SKM-1 treated with dmso at 0.1 percent for 144 hours (cell line): ENCODE results near the gene AIFM2.
A peak's percentile ranks its signal among the peaks of the same experiment; 100 is the strongest.
"Not testable (repeated sequence)": the region's sequence is repeated elsewhere in the genome, so short reads cannot be mapped to it uniquely, and the experiment has no call there.

Experiments used
- DNase-seq: peaks from one replicate; lab custom pipeline; 2025; ENCODE audit not compliant: unreplicated experiment; lab: John Stamatoyannopoulos, UW

The AIFM2 gene

DNA sequence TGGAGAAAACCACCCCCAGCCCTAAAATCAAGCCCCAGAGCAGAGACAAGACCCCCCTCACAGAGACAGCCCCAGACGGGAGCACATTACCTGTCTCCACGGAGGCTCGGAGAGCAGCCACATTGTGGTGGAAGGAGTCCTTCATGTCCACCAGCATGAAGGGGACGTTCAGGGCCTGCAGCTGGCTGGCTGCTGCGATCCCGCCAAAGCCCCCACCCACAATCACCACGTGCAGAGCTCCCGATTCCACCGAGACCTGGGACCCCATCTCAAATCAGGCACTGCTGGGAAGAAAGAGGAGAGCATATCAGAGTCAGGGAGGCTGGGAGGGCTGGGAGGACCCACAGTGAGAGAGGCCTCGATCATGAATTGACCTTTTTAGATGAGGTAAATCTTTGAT, 8.8 kb downstream of the AIFM2 start:
- DNase-seq, result no peak

- not testable (repeated sequence) for DNase-seq
Measured at GRCh38 chr10:70123166-70123565, 9.5 kb downstream of the AIFM2 start.

- DNase-seq, result no peak
Measured at GRCh38 chr10:70122742-70123141, 9.9 kb downstream of the AIFM2 start.

DNA sequence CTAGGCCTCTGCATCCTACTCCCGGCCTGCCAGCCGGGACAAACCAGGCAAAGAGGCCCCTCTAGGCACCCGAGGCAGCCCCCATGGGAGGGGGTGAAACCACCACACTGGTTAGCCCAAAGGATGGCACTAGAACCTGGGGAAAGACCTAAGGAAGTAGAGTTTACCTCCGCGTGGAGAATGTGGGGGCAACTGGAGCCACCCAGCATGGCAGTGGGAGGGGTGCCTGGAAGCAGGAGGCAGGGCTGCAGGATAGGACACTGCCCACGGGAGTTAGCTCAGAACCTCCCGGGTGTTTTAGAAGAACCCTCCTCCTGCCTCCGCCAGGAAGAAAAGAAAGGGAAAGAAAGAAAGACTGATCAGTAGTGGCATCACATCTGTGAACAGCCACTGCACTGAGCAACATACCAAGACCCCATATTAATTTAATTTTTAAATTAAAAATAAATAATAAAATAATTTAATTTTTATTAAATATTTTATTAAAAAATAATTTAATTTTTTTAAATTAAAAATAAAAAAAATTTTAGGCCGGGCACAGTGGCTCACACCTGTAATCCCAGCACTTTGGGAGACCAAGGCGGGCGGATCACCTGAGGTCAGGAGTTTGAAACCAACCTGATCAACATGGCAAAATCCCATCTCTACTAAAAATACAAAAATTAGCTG, 11.2 kb downstream of the AIFM2 start:
- DNase-seq, result no peak

- DNase-seq, result no peak
Measured at GRCh38 chr10:70120417-70120816, 12.2 kb downstream of the AIFM2 start.

DNA sequence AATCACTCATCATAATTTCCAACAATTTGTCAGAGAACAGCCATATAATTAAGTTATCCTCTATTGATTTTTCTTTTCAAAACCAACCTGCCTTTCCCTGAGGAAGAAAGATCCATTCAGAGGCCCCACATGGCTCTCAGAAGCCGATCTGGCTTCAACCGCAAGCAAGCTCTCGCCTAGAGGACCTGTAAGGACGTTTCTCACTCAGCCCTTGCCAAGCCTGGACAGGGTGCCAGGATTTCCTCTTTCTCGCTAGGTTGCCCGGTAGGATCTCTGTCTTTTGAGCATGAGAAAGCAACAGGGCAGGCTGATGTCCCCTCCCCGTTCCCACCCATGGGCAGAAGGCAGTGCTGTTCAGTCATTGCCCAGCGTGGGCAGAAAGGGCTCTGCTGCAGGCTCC, 13.0 kb downstream of the AIFM2 start:
- no peak for DNase-seq

- no peak for DNase-seq
Measured at GRCh38 chr10:70119197-70119596, 13.4 kb downstream of the AIFM2 start.

DNA sequence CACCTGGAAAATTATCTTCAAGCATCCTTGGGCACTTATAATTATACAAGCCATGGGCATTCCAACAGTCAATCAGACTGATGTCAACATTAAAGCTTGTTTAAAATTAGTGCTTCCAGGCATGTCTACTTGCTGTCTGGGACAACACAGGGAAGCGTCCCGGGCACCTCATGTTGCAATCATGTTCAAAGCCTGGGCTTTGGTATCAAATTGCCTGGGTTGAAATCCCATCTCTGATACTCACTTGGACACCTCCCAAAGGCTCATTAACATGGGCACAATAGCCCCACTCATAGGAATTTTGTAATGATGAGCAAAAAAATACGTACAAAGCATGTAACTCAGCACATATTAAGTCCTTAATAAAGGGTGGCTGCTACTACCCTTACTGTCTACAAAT, 14.4 kb downstream of the AIFM2 start:
- DNase-seq, result no peak

DNA sequence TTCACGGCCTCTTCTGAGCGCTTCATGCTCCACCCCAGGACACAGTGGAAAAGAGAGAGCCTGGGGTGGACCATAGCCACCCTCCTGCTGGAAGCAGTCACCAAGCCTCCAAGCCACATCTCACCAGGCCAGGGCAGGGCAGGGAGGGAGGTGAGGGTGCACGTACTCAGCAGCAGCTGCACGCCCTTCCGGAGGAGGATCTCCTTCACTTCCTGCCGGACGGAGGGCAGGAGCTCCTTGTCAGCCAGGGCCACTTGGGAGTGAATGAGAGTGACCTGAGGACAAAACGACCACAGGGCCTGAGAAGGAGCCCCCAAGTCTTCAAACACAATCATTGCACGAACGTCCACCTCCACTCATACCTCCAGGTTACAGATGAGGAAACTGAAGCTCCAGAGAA, 15.0 kb downstream of the AIFM2 start:
- DNase-seq, result no peak

- peak; percentile 27 for DNase-seq
Measured at GRCh38 chr10:70115948-70116682, 16.5 kb downstream of the AIFM2 start.

DNA sequence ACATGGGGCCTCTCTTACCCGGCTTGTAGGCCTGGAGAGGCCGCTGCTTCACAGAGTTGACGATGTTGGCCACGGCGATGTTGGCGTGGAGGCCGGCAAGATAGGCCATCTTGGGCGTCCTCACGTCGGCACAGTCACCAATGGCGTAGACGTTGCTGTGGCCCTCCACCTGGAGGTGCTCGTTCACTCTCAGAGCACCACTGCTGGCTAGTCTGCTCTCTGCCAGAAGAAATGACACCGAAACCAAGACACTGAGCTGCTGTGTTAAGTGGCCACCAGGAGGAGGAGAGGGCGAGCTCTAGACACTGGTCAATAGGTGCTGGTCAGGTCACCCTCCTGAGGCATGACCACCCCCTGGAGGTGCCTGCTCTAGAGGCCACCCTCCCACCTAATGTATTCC, 17.7 kb downstream of the AIFM2 start:
- no peak for DNase-seq

DNA sequence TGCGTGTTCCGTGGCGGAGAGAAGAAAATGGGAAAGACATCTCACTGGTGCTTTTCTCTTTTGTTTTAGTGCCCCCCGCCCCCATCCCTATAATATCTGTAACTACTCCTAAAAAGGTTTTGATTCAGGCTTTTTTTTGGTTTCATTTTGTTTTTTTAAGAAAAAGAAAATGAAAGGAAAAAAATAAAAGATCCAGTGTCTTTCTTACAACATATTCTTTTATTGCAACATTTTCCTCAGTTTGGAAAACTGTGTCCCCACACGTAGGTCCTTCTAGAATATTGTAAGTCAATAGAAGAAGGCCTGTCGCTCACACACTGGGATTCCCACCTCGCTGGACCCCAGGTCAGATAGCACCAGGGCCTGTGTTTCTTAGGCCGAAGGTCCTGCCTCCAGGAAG, 20.6 kb downstream of the AIFM2 start:
- no peak for DNase-seq

GRCh38 chr10:70111496-70111895, 21.1 kb downstream of the AIFM2 start:
- DNase-seq, result no peak

DNA sequence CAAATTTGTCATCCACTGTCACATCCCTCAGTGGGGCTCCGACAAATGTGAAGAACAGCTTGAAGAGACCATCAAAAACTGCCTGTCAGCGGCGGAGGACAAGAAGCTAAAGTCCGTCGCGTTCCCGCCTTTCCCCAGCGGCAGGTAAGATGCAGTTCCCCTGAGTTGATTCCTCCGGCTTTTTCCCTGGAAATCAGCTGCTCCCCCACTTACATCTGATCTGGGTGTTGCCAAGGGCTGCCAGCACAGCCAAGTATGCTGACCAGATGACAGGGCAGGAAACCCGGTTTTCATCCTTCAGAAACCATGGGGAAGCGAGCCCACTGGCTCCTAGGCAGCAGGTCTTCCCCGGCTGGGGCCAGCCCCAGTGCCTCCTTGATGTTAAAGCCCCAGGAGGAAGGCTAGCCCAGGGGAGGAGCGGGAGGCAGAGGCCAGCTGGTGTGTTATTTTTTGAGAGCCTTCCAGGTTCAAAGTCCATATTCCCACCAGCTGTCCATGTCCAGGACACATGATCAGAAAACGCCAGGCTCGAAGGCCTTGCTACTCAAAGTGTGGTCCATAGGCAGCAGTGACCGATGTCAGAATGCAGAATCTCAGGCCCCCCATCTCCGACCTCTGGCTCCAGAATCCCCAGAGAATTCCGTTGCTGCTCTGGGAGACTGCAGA, 23.4 kb downstream of the AIFM2 start:
- DNase-seq, result no peak

- no peak for DNase-seq
Measured at GRCh38 chr10:70106958-70107791, 25.4 kb downstream of the AIFM2 start.

- no peak for DNase-seq
Measured at GRCh38 chr10:70101668-70102067, 31.0 kb downstream of the AIFM2 start.

DNA sequence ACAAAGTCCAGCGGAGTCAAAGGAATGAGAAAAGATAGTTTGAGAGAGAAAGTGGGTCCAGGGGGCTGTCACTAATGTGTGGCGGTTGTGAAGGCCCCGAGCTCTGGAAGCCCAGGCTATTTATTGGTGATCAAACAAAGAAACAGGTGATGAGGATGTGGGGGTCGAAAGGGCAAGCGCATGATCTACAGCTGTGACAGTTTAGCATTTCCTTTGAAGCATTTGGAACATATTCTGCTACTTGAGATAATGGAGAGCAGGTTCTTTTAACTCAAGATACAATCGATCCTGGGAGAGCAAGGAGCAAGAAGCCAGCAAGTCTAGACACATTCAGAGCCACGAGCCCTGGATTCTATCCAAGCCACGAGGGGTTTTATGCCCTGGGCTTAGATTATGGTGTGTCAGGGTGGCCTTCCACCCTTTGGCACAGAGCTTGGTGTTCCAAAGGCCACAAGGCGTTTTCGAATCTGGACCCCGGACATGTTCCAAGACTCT, 31.5 kb downstream of the AIFM2 start:
- DNase-seq, result not testable (repeated sequence)

- no peak for DNase-seq
Measured at GRCh38 chr10:70098271-70098670, 34.4 kb downstream of the AIFM2 start.

DNA sequence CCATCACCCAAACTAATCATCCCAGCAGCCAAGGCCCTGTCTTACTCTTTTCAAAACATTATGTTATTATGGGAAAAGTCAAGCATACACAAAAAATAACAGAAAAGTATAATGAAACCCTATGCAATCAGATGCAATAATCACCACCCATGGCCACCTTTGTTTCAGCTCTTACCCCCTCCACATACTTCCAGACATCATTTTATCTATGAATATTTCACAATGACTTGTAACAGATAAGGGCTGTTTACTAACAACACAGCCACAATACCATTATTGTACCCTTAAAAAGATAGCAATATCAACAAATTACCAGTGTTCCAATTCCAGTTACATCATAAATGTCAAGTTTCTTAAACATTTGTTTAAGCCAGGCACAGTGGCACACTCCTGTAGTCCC, 35.2 kb downstream of the AIFM2 start:
- DNase-seq, result no peak

DNA sequence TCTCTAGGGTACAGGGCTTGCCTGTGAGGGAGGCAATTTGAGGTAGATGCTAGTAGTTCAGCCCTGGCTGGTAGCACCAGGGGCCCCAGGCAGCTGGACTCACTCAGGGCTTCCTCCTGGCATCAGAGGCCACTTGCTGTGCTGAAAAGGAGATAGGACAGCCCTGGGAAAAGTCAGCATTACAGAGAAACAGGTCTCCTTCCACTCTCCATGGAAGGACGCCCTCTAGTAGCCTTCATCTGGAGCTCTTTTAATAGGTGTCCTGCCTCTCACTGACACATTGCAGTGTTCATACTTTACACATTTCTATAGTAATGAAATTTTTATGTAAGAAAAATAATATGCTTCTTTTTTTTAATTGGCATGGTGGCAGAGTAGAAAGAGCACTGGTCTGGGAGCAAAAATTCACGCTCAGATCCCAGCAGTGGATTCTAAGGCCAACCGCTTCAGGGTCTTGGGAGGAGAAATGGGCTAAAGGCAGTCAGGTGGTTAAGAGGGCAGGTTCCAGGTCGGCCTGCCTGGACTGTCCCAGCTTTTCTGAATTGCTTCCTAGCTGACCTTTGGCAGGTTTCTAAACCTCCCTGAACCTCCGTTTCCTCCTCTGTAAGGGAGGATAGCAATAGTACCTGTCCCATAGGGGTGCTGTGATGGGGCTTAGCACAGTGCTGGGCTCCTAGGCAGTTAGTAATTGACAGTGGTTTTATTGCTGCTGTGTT, 35.8 kb downstream of the AIFM2 start:
- DNase-seq, result no peak
